ENCODE measurements around the gene CSF1.
"Not testable (repeated sequence)": the region's sequence is repeated elsewhere in the genome, so short reads cannot be mapped to it uniquely, and the experiment has no call there.

Gene CSF1, protein sequence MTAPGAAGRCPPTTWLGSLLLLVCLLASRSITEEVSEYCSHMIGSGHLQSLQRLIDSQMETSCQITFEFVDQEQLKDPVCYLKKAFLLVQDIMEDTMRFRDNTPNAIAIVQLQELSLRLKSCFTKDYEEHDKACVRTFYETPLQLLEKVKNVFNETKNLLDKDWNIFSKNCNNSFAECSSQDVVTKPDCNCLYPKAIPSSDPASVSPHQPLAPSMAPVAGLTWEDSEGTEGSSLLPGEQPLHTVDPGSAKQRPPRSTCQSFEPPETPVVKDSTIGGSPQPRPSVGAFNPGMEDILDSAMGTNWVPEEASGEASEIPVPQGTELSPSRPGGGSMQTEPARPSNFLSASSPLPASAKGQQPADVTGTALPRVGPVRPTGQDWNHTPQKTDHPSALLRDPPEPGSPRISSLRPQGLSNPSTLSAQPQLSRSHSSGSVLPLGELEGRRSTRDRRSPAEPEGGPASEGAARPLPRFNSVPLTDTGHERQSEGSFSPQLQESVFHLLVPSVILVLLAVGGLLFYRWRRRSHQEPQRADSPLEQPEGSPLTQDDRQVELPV

DNA sequence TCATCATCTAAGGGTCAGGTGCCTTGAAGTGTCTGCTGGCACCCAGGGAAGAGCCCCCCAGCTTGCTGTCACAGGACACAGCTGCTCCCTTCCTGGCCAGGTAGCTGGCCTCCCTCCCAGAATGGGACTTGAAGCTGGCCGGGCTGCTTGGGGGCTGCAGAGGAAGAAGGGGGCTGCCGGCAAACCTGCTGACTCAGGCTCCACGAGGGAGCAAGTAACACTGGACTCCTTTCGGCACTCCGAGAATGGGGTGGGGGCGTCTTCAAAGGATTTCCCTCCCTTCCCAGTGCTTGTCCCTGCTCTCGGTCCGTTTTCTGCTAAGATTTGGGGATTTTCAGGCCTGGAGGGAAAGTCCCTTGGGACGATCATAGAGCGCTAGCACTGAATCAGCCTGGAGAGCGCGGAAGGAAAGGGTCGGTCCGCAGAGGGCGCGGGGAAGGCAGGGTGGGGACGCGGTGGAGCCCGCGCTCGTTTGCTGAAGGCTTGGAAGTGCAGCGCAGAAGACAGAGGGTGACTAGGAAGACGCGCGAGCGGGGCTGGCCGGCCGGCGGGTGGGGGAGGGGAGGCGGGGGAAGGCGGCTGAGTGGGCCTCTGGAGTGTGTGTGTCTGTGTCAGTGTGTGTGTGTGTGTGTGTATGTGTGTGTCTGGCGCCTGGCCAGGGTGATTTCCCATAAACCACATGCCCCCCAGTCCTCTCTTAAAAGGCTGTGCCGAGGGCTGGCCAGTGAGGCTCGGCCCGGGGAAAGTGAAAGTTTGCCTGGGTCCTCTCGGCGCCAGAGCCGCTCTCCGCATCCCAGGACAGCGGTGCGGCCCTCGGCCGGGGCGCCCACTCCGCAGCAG is at the start of gene CSF1:
TSS of gene CSF1 (plus strand) at position 727 of the 840 bp plus-strand sequence. CDS start 175 bp downstream, outside the sequence.
- peak; percentile 66 for DNase-seq

DNA sequence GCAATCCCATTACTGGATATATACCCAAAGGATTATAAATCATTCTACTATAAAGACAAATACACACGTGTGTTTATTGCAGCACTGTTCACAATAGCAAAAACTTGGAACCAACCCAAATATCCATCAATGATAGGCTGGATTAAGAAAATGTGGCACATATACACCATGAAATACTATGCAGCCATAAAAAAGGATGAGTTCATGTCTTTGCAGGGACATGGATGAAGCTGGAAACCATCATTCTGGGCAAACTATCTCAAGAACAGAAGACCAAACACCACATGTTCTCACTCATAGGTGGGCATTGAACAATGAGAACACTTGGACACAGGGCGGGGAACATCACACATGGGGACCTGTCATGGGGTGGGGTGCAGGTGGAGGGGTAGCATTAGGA is 49.0 kb upstream of the CSF1 start:
- DNase-seq, result not testable (repeated sequence)

DNA sequence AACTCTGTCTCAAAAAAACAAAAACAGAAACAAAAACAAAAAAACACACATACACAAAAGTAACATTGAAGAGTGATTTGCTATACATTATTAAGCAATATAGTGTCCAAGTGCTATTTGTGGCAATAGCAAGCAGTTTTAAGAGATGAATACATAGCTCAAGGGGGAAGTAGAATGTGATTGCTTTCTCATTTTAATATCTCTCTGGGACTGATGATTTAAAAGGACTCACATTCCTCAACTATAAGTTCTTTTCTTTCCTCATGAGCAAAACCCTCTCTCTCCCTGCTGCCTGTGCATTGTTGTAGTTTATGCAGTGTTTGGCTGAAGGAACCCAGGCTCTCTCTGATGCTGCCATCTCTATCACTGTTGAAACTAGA is 47.0 kb upstream of the CSF1 start:
- DNase-seq, result no peak

DNA sequence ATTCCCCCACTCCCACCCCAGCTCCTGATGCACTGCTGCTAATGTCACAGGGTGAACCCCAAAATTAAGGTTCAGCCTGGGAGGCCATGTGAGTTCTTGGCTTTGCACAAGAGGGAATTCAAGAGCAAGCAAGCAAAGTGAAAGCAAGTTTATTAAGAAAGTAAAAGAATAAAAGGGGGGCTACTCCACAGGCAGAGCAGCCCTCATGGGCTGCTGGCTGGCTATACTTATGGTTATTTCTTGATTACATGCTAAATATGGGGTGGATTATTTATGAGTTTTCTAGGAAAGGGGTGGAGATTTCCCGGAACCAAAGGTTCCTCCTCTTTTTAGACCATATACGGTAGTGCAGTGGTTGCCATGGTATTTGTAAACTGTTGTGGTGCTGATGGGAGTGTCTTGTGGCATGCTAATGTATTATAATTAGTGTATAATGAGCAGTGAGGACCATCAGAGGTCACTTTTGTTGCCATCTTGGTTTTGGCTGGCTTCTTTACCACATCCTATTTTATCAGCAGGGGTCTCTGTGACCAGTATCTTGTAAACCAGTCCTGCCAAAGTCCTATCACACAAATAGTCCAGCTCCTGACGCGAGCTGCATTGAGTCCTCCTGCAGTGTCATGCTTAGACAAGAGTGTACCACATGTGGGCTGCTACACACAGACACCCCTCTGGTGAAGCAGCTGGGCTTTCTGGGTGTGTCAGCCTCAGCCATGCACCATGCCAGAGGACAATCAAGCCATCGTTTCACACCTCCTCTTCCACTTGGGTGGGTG is 46.4 kb upstream of the CSF1 start:
- no peak for DNase-seq

DNA sequence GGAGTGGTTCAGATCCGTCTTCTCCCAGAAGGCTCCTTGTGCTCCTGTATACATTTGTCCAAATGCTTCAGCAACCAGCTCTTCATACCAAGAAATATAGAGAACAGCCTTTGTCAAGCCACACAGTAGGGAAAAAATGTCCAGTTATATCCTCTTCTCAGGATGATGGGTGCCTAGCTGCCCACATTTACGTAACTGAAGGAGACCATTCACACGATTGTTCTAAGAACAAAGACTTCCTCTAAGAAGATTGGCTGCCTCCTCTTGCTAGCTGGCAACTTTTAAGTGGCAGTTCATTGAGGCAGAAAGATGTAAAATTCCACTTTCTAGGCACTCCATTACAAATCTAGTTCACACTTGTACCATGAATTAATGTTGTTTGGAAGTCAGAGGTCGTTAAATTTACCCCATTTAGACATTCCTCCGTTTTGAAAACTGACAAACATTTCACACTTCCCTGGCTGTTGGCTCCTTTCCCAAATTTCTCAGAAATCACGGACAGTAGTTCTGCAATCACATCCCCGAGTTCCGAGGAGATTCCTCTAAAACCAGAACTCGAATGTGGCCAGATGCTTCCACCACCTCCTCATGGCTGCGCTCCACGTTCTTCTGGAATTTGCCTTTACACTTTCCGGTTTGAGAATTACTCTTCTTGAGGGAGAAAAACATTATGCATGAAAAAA is 45.6 kb upstream of the CSF1 start:
- DNase-seq, result no peak

DNA sequence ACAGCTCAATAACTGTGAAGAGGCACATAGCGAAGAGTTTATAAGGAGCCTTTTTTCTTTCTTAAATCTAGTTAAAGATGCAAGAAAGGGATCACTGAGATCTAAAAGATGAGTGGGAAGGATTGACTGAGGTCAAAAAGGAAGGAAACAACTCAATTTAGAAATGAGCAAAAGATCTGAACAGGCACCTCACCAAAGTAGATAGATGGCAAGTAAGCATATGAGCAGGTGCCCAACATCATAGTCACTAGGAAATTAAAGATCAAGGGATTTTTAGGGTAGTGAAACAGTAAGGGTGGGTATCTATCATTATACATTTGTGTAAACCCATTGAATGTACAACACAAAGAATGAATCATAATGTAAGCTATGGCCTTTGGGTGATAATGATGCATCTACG is 44.6 kb upstream of the CSF1 start:
- no peak for DNase-seq

DNA sequence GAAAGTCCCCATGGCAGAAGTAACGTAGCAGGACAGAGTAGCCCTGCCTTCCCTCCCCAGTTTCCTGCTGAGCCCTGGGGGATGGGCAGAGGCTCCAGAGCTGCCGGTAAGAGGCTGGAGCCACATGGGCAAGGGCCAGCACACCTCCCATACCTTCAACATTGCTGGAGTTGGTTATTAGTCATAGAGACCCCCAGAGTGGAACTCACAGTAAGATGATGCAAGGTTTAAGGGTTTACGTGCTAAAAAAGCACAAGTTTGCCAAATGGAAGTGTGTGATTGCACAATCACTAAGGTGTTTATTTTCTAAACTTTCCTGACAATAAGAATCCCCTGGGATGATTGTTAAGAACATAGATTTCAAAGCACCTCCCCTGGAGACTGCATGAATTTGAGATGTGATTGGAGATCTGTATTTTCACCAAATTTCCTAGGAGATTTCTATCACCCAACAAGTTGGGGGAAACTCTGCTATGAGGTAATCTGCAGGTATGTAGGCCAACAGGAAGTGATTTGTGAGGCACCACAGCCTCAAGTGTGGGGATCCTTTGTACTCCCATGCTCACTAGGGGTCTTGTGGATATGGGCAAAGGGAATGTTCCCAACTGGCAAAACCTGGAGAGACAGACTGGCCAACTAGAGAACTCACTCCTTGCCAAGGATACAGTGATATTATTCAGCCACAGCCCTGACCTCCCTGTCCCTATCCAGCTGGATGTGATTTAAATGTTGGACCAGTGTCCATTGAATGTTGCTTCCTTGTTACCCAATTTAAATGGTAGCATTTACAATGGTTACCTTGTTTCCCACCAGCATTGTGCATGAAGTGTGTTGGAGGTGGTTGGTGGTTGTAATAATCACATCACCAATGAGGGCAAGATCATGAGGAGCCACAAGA is 37.1 kb upstream of the CSF1 start:
- no peak for DNase-seq

DNA sequence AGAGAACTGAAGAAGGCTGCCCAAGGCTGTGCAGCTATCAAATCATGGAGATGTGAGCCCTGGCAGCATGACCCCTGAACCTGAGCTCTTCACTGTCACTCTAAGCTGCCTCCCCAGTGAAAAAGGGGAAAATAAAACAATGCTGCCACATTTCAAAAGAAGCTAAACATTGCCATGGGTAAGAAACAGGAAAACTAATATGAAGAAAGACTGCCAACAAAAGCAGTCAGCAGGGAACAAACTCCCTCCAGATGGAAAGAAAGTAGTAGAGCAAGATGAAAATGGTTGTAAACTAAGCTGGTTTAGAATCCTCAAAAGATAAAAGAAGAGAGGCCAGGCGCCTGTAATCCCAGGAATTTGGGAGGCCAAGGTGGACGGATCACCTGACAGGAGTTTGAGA is 36.2 kb upstream of the CSF1 start:
- DNase-seq, result no peak

DNA sequence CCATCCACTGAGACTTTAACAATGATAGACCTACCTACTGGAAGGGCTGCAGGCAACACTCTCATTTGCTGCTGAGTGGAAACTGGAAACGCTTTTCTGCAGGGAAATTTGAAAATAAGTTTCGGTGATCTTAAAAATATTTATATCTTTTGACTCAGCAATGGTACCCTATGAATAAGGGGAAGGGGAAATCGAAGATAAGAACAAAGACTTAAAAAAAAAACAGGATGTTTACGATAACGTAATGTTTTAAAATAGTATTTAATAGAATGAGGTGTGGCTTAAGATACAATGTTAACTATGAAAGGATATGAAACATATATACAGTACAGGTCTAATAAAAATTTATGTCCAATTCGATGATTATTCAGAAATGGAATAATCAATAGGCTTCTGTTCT is 34.8 kb upstream of the CSF1 start:
- DNase-seq, result no peak

DNA sequence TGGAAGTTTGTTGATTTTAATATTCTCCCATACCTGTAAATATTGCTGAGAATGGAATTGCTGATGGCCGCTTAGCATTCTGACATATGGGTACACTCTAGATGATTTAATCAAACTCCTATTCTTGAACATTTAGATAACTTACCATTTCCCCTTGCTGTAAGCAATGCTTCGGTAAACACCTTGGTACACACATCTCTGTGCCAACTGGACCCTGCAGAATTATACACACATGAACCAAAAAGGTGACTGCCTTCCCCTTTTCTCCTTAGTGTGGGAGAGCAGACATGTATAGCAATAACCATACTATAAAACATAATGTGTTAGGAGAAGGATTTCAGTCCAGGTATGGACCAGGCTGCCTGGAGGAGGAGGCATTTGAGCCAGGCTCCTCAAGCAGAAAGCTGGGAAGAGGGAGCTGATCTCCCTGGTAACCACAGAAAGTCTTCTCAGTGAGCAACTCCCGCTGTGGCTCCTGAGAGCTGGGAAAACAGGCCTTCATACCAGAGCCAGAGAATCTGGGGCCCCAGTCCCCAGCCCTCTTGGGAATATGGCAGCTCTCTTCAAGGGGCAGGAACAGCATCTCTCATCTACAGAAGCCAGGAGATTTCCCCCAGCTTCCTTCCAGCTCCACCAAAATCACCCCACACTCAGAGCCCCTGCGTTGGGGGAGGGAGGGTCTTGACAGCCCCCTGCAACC is 33.9 kb upstream of the CSF1 start:
- DNase-seq, result no peak

DNA sequence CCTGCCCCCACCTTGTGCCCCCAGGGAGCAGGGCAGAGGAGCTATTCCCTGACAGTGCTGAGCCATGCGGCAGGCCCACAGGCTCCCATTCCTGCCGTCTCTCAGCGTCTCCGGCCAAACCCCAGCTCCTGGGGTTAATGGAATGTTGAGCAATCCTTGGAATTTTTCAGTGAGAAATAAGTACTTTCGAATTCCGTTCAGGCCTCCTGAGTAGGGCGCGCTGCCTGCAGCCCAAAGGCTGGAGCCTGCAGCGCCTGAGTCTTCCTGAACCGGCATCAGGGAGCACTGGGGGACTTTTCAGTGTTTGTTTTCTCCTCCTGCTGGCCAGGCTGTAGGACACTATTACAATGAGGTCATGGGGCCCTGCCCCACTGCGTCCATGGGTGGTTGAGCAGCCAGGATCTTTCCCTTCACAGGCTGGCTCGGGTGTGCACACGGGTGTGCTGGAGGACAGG is 33.3 kb upstream of the CSF1 start:
- DNase-seq, result no peak

DNA sequence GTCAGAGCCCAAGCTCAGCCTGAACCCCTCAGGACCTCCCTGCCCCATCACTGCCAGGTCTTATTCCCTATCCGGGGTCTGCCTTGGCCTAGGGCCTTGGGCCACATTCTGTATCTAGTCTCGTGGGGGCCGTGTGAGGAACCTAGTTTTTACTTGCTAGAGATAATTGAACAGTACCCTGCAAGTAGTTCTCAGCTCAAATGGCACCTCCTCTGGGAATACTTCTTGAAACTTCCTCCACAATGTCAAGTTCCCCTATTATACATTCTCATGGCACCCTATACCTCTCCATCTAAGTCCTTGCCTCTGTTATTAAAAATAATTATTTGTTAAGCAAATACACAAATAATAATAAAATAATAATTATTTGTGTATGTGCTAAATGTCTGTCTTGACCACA is 32.9 kb upstream of the CSF1 start:
- no peak for DNase-seq

DNA sequence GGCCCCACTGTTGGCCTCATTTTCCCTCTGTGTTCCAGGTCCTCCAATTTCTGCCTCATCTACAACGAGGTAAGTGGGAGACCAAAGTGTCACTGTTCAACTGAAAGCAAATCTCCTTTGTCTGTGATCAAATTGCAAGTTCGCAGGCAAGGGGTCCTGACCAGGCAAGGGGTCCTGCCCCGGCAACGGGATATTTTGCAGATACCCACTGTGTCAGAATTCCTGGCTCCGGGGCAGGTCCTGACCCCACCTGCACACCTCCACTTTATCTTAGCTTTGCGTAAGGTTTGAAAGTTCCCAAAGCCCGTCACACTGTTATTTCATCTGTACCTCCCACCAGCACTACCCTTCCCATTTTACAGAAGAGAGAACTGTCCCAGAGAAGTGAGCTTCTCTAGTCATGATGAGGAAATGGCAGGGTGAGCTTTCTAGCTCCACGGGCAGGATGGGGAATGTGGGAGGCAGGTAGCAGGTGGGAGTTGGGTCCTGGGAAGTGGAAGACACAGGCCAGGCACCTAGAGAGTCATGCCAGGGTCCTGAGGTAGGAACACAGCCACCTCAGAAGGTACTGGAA is 32.0 kb upstream of the CSF1 start:
- DNase-seq, result no peak

DNA sequence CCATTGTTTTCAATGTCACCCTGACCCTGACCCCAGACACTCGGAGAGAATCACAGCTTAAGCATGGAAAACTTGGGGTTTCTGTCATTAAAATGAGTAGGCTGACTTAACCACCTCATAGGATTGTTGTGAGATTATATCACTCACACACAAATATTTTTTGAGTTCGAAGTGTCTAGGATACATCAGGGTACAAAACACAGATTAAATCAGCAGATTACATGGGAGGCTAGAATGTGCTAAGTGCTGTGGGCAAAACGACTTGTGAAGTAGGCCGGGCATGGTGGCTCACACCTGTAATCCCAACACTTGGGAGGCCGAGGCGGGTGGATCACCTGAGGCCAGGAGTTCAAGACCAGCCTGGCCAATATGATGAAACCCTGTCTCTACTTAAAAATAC is 31.3 kb upstream of the CSF1 start:
- not testable (repeated sequence) for DNase-seq

DNA sequence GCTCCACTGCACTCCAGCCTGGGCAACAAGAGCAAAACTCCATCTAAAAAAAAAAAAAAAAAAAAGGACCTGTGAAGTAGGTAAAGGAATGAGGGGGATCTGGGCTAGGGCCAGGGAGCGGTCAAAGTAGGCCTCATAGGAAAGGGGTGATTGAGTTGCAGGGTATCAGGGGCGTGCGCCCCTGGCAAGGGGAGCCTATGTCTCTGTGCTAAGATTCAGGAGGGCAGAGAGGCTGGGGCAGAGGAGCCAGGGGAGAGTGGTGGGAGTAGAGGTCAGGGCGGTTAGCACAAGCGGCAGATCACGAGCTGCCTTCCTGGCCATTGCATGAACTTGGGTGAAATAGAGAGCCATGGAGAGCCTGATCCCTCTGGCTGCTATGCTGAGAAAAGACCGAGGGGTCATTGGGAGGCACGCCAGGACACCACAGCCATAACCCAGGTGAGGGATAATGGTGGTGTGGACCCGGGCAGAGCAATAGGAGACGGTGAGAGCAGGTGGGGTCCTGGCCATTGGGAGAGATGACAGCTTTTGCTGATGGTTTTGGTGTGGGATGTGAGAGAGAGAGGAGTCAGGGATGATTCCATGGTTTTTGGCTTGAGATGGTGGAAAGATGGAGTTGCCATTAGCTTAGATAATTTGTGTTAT is 30.6 kb upstream of the CSF1 start:
- no peak for DNase-seq

DNA sequence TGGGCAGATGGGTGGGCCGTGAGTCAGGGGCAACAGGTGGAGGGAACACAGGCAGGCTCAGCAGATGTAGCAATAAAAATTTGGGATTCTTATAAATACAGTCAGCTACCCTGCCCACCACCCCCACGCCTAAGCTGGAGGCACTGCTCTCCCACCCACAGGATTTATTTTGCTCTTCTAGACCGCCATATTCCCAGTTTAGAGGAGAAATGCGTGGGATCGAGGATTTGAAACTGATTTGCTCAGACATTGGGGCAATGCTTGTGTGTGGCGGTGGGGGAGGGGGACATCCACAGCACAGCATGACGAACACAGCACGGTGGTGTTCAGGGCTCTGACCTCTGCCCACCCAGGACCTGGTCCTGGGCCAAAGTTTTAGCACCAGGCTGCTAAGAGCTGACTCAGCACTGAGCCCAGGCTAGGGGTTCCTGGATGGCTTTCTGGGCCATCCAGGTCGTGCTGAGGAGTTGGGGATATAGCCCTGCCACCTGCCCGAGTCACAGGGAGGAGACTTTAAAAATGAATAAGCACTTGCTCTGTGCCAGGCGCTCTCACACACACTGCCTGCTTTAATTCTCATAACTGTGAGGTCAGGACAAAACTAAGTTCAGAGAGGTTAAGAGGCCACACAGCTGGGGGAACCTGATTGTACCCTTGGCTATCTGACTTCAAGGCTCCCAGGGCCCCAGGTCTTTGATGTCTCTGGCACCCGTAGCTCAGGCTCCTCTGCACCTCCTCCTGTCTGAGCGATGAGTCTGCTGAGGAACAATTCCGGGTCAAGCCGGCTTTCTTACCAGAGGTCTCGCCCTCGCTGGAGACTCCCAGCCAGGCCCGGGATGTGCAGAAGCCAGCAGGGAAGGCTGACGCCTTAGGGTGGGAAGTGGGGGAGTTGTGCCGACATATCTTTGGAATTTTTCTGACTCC is 29.4 kb upstream of the CSF1 start:
- no peak for DNase-seq

DNA sequence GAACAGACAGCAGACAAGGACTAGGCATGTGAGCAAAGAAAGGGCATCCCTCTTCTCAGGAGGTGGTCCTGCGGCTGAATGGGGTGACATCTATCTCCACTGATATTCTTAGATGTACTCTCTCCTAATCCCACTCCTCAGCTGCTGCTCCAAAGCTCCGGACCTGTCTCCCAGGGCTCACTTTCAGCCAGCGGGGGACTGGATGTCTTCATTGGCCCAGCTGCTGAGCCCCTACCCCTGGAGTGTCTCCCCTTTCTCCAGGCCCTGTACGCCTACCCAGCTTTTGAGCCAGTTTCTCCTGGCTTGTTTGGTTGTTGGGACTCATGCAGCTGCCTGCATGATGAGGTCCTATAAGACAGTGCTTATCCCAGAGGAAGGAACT is 28.8 kb upstream of the CSF1 start:
- DNase-seq, result no peak

All from CD4-positive, alpha-beta T cell treated with Interleukin-17A for 4 hours (primary cell).